ENCODE results near the gene DGKG.

The DGKG gene

DNA sequence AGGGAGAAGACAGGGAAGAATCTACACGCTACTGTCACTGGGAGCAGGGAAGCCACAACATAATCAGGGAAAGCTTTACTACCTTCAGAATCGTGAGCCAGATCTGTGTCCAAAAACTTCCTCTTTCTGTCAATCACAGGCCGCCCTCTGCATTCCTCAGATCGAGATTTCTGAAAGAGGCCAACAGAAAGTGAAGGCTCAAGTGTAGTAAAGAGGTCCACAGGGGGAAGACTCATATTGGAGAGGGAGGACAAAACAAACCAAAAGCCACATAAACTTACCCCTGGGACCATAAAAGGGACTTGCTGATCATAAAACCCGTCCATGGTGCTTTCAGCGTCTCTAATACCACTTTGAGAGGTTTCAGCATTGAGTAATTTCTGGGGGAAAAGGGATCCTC is 256.5 kb downstream of the DGKG start:
- peak; percentile 39 to 59 (median 45) for DNase-seq

DNA sequence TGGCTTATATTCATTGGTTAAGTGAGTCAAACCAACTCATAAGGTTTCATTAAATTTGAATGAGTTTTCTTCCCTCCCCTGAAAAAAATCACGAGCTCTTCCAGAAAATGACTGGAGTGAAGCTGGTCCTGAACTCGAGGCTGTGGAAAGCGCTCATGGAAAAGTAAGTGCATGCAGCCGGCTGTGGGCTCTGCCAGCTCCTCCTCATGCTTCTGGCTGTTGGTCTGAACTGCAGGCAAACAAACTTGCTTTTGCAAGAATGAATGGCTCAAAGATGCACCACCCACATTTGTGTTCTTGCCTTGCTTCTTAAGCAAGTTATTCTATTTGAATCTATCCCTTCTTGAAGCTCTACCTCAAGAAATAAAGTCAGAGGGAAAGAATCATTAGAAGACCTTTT is 259.3 kb downstream of the DGKG start:
- DNase-seq = no peak

DNA sequence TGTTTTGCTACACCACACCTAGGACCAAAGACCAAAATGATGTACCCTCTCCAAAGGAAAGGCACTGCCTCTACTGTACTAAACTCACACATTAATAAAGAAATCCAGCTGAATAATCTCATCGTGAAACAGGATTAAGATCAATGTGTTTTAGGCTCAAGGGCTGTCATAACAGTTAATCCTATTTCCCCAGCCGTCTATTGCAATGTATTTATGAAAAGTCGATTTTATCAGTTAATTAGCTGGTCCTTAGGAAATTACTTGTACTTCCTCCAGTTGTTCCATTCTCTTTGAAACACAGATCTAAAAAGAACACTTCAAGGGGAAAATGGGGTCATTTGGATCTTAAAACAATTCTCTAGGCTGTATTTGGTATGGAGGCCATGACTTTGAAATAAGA is 261.6 kb downstream of the DGKG start:
- DNase-seq = no peak

DNA sequence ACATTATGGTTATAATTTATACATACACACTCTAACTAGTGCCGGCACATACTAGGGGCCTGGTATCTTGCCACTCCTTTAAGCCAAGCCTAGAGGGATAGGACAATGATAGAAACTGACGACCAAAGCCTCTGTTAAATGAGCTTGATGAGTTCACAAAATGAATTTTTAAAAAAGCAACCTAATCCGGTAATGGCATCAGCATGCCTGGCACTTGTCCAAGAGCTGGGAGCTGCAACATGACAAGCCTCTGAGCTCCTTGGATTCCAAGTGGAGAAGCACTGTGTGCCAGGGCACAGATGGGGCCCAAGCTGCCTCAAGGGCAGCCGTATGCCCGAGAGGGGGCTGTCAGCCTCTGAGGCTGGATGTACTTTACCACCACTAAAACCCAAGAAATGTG is 262.9 kb downstream of the DGKG start:
- DNase-seq = no peak

DNA sequence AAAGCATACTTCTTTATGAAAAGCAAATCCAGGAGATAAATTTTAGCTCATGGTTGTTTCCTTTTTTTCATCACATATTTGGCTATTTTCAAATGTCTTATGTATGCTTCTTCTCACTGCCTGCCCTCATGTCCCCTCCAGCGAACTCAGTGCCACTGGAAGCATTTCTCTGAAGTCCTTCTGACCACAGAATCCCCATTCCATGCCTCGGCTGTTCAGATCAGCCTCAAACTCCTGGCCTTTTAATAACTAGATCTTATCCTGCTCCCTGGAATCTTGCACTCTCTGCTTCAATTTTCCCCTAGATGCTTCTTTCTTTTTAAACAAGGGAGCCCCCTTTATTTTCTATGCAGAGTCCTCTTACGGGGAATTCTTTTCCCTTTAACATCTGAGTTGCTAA is 263.3 kb downstream of the DGKG start:
- no peak for DNase-seq

DNA sequence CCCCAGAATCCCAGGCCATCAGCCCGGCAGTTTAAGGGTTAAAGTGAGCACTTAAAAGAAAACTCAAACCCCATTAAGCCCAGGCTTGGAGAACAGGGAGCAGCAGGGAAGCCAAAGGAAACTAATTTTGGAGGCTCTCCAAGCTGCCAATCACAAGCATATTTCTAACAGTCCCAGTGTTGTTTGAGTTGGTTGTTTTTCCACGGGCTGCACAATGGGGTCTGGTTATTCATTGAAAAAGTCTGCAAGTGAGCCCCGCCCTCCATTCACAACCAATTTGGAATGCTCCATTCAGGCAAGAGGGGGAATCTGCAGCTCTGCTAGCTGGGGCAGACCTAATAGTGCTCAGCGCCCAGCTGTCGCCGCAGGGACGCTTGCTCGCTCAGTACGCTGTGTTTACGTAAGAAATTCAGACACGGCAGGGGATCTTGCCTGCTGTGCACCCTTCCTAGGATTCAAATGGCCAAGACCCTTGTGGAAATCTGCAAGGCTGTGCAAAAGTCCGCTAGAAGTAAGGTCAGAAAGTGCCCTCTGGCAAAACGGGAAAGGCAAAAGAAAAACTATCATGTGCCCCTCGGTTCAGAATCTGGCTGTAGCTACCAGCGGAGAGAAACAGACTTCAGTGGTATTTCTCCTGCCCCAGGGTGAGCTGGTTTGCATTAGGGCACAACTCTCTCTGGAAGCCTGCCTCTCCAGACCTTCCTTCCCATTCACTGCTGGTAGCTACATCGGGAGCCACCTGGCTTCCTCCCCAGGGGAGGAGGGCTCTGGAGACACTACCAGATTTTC is 264.2 kb downstream of the DGKG start:
- DNase-seq = peak in 2 of 3 donors; percentile 28 to 30

DNA sequence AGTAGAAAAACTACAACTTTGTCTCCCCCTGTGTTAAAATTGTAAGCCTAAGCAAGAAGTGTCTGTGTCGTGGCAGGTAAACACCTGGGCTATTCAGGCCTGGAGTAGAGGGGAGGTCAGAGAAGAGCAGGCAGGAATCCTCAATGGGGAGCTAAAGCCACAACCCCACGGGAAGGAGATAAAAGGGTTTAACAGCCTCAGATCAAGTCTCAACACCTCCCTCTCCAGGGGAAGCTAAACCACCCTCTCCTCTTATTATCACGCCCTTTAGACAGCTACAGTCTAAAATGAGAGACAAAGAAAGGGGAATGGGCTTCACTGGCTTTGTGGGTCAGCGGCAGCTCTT is 264.7 kb downstream of the DGKG start:
- no peak for DNase-seq
